ENCODE results near the gene CACNA2D1. TPM values are rescaled to one million over a fixed set of nuclear protein-coding genes. Genes with fewer than 3 reads are reported as not detected.
A peak's percentile ranks its signal among the peaks of the same experiment; 100 is the strongest.

CACNA2D1 gene
- total and polyA plus RNA-seq, 8 donors, result 10.7 to 20.8 (median 16.6) TPM

DNA sequence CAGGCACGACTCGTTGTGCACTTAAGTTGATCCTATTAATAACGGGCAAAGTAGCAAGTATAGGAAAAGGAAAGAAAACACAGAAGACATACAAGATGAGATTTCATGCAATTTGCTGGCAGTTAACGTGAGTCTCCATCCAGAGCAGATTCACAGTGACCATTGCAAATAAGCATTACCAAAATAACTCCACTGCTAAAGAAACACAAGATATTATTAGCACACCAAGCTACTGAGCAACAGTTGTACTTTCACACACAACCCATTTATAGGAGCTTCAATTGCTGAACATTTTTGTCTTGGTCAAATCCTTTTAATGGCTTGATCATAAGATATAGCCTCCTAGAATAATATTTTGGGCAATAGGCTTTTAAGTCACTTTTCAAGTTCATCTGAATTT, 486.1 kb downstream of the CACNA2D1 start:
- Histone ChIP-seq H3K36me3 (no peaks in the 10 kb centered on the region), H3K9me3 (no peaks in the 10 kb centered on the region), H3K4me1 (no peaks in the 10 kb centered on the region), H3K4me3 (no peak overlapping the region), H3K27me3 (no peaks in the 10 kb centered on the region), H3K27ac (no peak overlapping the region)
- ATAC-seq (no peak), DNase-seq (no peak)
- intact Hi-C loops (cut with DNase I), result no loop called here
- TF ChIP-seq, protein P1, sequence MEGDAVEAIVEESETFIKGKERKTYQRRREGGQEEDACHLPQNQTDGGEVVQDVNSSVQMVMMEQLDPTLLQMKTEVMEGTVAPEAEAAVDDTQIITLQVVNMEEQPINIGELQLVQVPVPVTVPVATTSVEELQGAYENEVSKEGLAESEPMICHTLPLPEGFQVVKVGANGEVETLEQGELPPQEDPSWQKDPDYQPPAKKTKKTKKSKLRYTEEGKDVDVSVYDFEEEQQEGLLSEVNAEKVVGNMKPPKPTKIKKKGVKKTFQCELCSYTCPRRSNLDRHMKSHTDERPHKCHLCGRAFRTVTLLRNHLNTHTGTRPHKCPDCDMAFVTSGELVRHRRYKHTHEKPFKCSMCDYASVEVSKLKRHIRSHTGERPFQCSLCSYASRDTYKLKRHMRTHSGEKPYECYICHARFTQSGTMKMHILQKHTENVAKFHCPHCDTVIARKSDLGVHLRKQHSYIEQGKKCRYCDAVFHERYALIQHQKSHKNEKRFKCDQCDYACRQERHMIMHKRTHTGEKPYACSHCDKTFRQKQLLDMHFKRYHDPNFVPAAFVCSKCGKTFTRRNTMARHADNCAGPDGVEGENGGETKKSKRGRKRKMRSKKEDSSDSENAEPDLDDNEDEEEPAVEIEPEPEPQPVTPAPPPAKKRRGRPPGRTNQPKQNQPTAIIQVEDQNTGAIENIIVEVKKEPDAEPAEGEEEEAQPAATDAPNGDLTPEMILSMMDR (IDR thresholded peaks at IDR 0.05), result no peak

DNA sequence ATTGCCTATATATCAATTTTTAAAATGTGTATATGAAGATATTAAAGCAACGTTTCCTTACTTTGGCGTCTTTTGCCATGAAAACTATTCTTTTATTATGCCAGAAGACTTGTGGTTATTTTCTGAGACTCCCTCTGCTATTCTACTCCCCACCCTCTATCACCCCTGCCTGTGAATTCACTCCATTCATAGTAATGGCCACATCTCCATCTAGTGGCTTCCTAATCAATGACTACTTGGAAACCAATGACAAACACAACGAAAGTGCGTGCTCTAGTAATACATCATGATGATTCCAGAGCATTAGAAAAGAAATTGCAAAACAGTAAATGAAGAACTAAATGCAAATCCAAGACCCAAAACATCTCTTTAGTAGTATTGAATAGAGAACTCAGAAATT, 487.1 kb downstream of the CACNA2D1 start:
- intact Hi-C loops (cut with DNase I), result no loop called here
- DNase-seq, result peak in 1 of 4 donors; percentile 52
- no peaks in the 10 kb centered on the region for H3K9me3 ChIP-seq
- no peaks in the 10 kb centered on the region for H3K27me3 ChIP-seq
- no peaks in the 10 kb centered on the region for H3K36me3 ChIP-seq
- peak; percentile 69 for ATAC-seq
- no peak overlapping the region for H3K27ac ChIP-seq
- TF ChIP-seq, protein P1 (IDR thresholded peaks at IDR 0.05), result no peak
- H3K4me1 ChIP-seq, result no peaks in the 10 kb centered on the region
- H3K4me3 ChIP-seq, result no peak overlapping the region

DNA sequence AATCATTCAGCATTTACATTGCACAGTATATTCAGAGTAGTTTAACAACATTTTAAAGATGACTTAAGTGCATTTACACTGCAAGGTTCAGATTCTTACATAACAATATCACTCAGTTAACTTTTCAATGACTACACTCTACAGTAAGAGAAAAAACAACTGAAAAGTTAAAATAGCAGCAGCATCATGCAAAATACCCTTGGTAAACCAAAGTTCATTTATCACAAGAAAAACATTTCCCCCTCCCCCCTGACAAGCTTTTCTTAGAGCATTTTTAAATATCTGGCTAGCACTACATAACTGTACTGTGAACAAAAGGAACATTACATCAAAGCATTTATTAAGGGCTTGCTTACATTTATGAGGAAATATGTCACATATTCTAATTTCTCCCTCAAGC, 494.3 kb downstream of the CACNA2D1 start:
- no peak for ATAC-seq
- TF ChIP-seq, protein P1 (IDR thresholded peaks at IDR 0.05), result no peak
- no peak overlapping the region for H3K27ac ChIP-seq
- H3K27me3 ChIP-seq, result no peaks in the 10 kb centered on the region
- intact Hi-C loops (cut with DNase I), result no loop called here
- H3K4me3 ChIP-seq, result no peak overlapping the region
- H3K36me3 ChIP-seq, result no peaks in the 10 kb centered on the region
- no peaks in the 10 kb centered on the region for H3K4me1 ChIP-seq
- DNase-seq, result no peak
- H3K9me3 ChIP-seq, result no peaks in the 10 kb centered on the region

DNA sequence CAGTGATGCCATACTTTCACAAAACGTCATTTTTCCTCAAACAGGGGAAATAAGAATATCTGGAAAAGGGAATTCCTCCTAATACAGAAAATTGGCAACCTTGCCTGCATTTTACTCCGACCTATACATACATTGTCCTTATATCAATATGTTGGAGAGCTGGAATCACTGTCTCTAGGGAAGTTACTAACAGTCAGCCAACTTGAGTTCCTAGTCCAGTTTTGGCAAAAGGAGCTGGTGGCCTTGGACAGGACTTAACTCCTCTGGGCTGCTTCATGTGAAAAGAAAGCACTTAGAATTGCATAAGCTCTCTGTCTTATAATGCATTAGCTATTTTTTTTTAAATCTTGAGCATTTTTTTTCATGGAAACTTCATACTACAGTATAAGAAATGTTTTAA, 499.5 kb downstream of the CACNA2D1 start:
- Histone ChIP-seq H3K27me3 (no peaks in the 10 kb centered on the region), H3K27ac (no peak overlapping the region), H3K9me3 (no peaks in the 10 kb centered on the region), H3K36me3 (no peaks in the 10 kb centered on the region), H3K4me1 (no peaks in the 10 kb centered on the region), H3K4me3 (no peak overlapping the region)
- intact Hi-C loops (cut with DNase I), result no loop called here
- DNase-seq (no peak), ATAC-seq (no peak)
- TF ChIP-seq, protein P1 (IDR thresholded peaks at IDR 0.05), result no peak

DNA sequence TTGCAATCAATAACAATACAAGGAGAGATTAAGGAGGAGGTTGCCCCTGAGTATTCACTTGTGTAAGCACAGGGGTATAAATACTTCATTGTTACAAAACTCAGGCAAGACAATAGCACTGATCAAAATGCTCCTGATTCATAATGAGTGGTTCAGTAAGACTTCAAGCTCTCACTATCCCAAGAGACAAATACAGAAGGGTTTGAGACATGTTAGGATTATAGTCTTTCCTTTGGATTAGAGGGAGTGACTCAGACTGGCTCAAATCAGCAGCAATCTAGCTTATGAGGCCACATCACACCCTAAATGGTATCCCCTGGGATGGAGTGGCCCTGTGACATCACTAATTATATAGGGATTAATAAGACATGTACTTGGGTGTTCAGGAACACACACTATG, 506.5 kb downstream of the CACNA2D1 start:
- no peaks in the 10 kb centered on the region for H3K36me3 ChIP-seq
- H3K4me3 ChIP-seq, result no peak overlapping the region
- TF ChIP-seq, protein P1 (IDR thresholded peaks at IDR 0.05), result no peak
- H3K27ac ChIP-seq, result no peak overlapping the region
- DNase-seq (no peak), ATAC-seq (no peak)
- H3K27me3 ChIP-seq, result no peaks in the 10 kb centered on the region
- intact Hi-C loops (cut with DNase I), result no loop called here
- no peaks in the 10 kb centered on the region for H3K9me3 ChIP-seq
- H3K4me1 ChIP-seq, result no peaks in the 10 kb centered on the region
